Measurements from ENCODE around the gene FAM171A2. TPM values are rescaled to one million over a fixed set of nuclear protein-coding genes. Genes with fewer than 3 reads are reported as not detected.

The FAM171A2 gene
- total RNA-seq, 1 donor from 2014 or later = 1.1 TPM

GRCh38 chr17:44318077-44318892, 45.4 kb downstream of the FAM171A2 start:
- no peak for ATAC-seq

- no peak for ATAC-seq
Observed at GRCh38 chr17:44317545-44317944, 46.1 kb downstream of the FAM171A2 start.

GRCh38 chr17:44315760-44316731, 47.6 kb downstream of the FAM171A2 start:
- no peak for ATAC-seq

- ATAC-seq = peak; percentile 15
Observed at GRCh38 chr17:44314869-44315661, 48.6 kb downstream of the FAM171A2 start.

GRCh38 chr17:44314524-44314868, 49.2 kb downstream of the FAM171A2 start:
- ATAC-seq = no peak

GRCh38 chr17:44314031-44314430, 49.6 kb downstream of the FAM171A2 start:
- ATAC-seq = peak; percentile 9

GRCh38 chr17:44312396-44313104, 51.1 kb downstream of the FAM171A2 start:
- ATAC-seq = no peak

- ATAC-seq = no peak
Observed at GRCh38 chr17:44311562-44312181, 52.0 kb downstream of the FAM171A2 start.

GRCh38 chr17:44310609-44311376, 52.9 kb downstream of the FAM171A2 start:
- no peak for ATAC-seq

- ATAC-seq = no peak
Observed at GRCh38 chr17:44310188-44310587, 53.5 kb downstream of the FAM171A2 start.

- peak; percentile 73 for ATAC-seq
Observed at GRCh38 chr17:44309472-44309871, 54.2 kb downstream of the FAM171A2 start.

GRCh38 chr17:44308865-44309264, 54.8 kb downstream of the FAM171A2 start:
- ATAC-seq = peak; percentile 21

- ATAC-seq = peak; percentile 77
Observed at GRCh38 chr17:44308320-44308818, 55.3 kb downstream of the FAM171A2 start, which contains the start of gene RUNDC3A. TSS of gene RUNDC3A (plus strand) at chr17:44308601. CDS start at chr17:44308833, 232 bp downstream.

- peak; percentile 64 for ATAC-seq
Observed at GRCh38 chr17:44307387-44308186, 56.1 kb downstream of the FAM171A2 start.

GRCh38 chr17:44304651-44305050, 59.0 kb downstream of the FAM171A2 start:
- ATAC-seq = no peak
